T47D (cell line): ENCODE results near the gene MAP2K3.
"Not testable (repeated sequence)": the region's sequence is repeated elsewhere in the genome, so short reads cannot be mapped to it uniquely, and the experiment has no call there.

ENCODE experiments used
- DNase-seq, 2 experiments: peaks; one replicate each; pipeline versions ENCODE4 v3.0.0 to v3.0.0-alpha.2; 2011 to 2012; ENCODE audit warnings: low read depth in 1 of 2, low spot score in 1 of 2
- JUND ChIP-seq: IDR thresholded peaks from 2 replicates; pipeline ENCODE4 v1.6.1; 2012; ENCODE audit warnings: low read depth
- in situ Hi-C: cut with HindIII; loops from 2 replicates; pipeline ENCODE4 v1.10.0; 2016; ENCODE audit warnings: low sequenced_read_pairs, low pct_unique_long_range_greater_than_20kb

Gene MAP2K3

GRCh38 chr17:21321744-21322191 is 37.3 kb downstream of the MAP2K3 start:
- in situ Hi-C loops, DNase-seq: not testable (repeated sequence)

GRCh38 chr17:21323257-21324111 is 39.0 kb downstream of the MAP2K3 start:
- in situ Hi-C loops, DNase-seq: not testable (repeated sequence)

- DNase-seq, in situ Hi-C loops: not testable (repeated sequence)
Observed at GRCh38 chr17:21324741-21325140, 40.2 kb downstream of the MAP2K3 start.

- DNase-seq, in situ Hi-C loops: not testable (repeated sequence)
Observed at GRCh38 chr17:21327921-21328320, 43.4 kb downstream of the MAP2K3 start.

- DNase-seq, in situ Hi-C loops: not testable (repeated sequence)
Observed at GRCh38 chr17:21328778-21329177, 44.3 kb downstream of the MAP2K3 start.

GRCh38 chr17:21330436-21331160 is 46.1 kb downstream of the MAP2K3 start:
- DNase-seq: no peak
- in situ Hi-C loops: no loop called here
- no peak for TF ChIP-seq JUND

- DNase-seq, in situ Hi-C loops: not testable (repeated sequence)
Observed at GRCh38 chr17:21336541-21337294, 52.2 kb downstream of the MAP2K3 start.

GRCh38 chr17:21337981-21338625 is 53.6 kb downstream of the MAP2K3 start:
- in situ Hi-C loops, DNase-seq: not testable (repeated sequence)

- in situ Hi-C loops: no loop called here
- no peak for DNase-seq
- TF ChIP-seq JUND: no peak
Observed at GRCh38 chr17:21339011-21339410, 54.5 kb downstream of the MAP2K3 start.

- in situ Hi-C loops, DNase-seq: not testable (repeated sequence)
Observed at GRCh38 chr17:21339571-21339970, 55.1 kb downstream of the MAP2K3 start.

GRCh38 chr17:21340407-21340806 is 55.9 kb downstream of the MAP2K3 start:
- in situ Hi-C loops, DNase-seq: not testable (repeated sequence)

- in situ Hi-C loops, DNase-seq: not testable (repeated sequence)
Observed at GRCh38 chr17:21341279-21341678, 56.8 kb downstream of the MAP2K3 start.

- in situ Hi-C loops: not testable (repeated sequence)
Observed at GRCh38 chr17:21341925-21342540, 57.5 kb downstream of the MAP2K3 start.

GRCh38 chr17:21343061-21343949 is 58.8 kb downstream of the MAP2K3 start:
- DNase-seq, in situ Hi-C loops: not testable (repeated sequence)

More at GRCh38 chr17:21341925-21342540, 57.5 kb downstream of the MAP2K3 start:
- not testable (repeated sequence) for DNase-seq

- in situ Hi-C loops: not testable (repeated sequence)
Observed at GRCh38 chr17:21344801-21345200, 60.3 kb downstream of the MAP2K3 start.

More at GRCh38 chr17:21344801-21345200, 60.3 kb downstream of the MAP2K3 start:
- not testable (repeated sequence) for DNase-seq
